ENCODE data around the gene DIPK1C. TPM values are rescaled to one million over a fixed set of nuclear protein-coding genes. Genes with fewer than 3 reads are reported as not detected.
A peak's percentile ranks its signal among the peaks of the same experiment; 100 is the strongest.

DIPK1C gene
- total RNA-seq, 2 experiments from 2014 or later, result not detected

GRCh38 chr18:74493689-74494088 lies 36.6 kb upstream of the DIPK1C start:
- Mint-ChIP-seq H3K4me1 (ENCODE audit: low read depth) (peaks cover 23% of the 10 kb centered on the region), H3K27me3 (no peaks in the 10 kb centered on the region), H3K4me3 (no peak overlapping the region), H3K9me3 (no peaks in the 10 kb centered on the region), H3K36me3 (ENCODE audit: low read depth) (peaks cover 9% of the 10 kb centered on the region), H3K27ac (no peak overlapping the region)
- TF ChIP-seq CTCF (IDR thresholded peaks at IDR 0.05), result peak; percentile 68
- ChIA-PET CTCF (interaction anchor here (0.6 to 11.5 kb wide), 39 partner anchors 9 to 411 kb away, joined by 3 to 198 read pairs (median 4); no protein-coding TSS in a partner anchor), POLR2A (interaction anchor here (1.4 kb wide), 1 partner anchor 94 kb away, joined by 3 read pairs; no protein-coding TSS in a partner anchor)
- DNase-seq (peak; percentile 70), ATAC-seq (peak; percentile 21)
- intact Hi-C loops (cut with micrococcal nuclease), result loop anchor here (1.0 to 10.0 kb wide), 3 partner anchors 101 to 296 kb away; partner anchors contain the start of gene ZNF407

- DNase-seq, result no peak
- no peak for TF ChIP-seq CTCF (IDR thresholded peaks at IDR 0.05)
- no peak for ATAC-seq
- no peaks in the 10 kb centered on the region for H3K27me3 Mint-ChIP-seq
- no peaks in the 10 kb centered on the region for H3K9me3 Mint-ChIP-seq
- CTCF ChIA-PET, result interaction anchor here (1.1 to 11.5 kb wide), 5 partner anchors 16 to 150 kb away, joined by 3 to 198 read pairs (median 11); no protein-coding TSS in a partner anchor
- no peak overlapping the region for H3K27ac Mint-ChIP-seq
- H3K4me1 Mint-ChIP-seq (ENCODE audit: low read depth), result peaks cover 8% of the 10 kb centered on the region
- POLR2A ChIA-PET, result no interaction called here
- H3K36me3 Mint-ChIP-seq (ENCODE audit: low read depth), result peaks cover under 1% of the 10 kb centered on the region
- H3K4me3 Mint-ChIP-seq, result no peak overlapping the region
- intact Hi-C loops (cut with micrococcal nuclease), result loop anchor here (5.0 to 10.0 kb wide), 2 partner anchors 103 to 295 kb away; partner anchors contain the start of gene ZNF407
Observed at GRCh38 chr18:74492259-74492658, 35.2 kb upstream of the DIPK1C start.

GRCh38 chr18:74489676-74490075 lies 32.6 kb upstream of the DIPK1C start:
- CTCF ChIA-PET, result interaction anchor here (11.5 kb wide), 1 partner anchor 138 kb away, joined by 198 read pairs; no protein-coding TSS in a partner anchor
- POLR2A ChIA-PET, result no interaction called here
- no peaks in the 10 kb centered on the region for H3K9me3 Mint-ChIP-seq
- H3K4me1 Mint-ChIP-seq (ENCODE audit: low read depth), result peaks cover 16% of the 10 kb centered on the region
- DNase-seq (no peak), ATAC-seq (no peak)
- H3K27me3 Mint-ChIP-seq, result no peaks in the 10 kb centered on the region
- H3K27ac Mint-ChIP-seq, result no peak overlapping the region
- TF ChIP-seq CTCF (IDR thresholded peaks at IDR 0.05), result no peak
- intact Hi-C loops (cut with micrococcal nuclease), result loop anchor here (5.0 to 10.0 kb wide), 2 partner anchors 105 to 292 kb away; partner anchors contain the start of gene ZNF407
- H3K36me3 Mint-ChIP-seq (ENCODE audit: low read depth), result no peaks in the 10 kb centered on the region
- no peak overlapping the region for H3K4me3 Mint-ChIP-seq

GRCh38 chr18:74488864-74489263 lies 31.8 kb upstream of the DIPK1C start:
- CTCF ChIA-PET, result interaction anchor here (11.5 kb wide), 1 partner anchor 137 kb away, joined by 198 read pairs; no protein-coding TSS in a partner anchor
- Mint-ChIP-seq H3K27ac (no peak overlapping the region), H3K27me3 (no peaks in the 10 kb centered on the region), H3K4me3 (no peak overlapping the region), H3K36me3 (ENCODE audit: low read depth) (no peaks in the 10 kb centered on the region), H3K9me3 (no peaks in the 10 kb centered on the region), H3K4me1 (ENCODE audit: low read depth) (peaks cover 16% of the 10 kb centered on the region)
- DNase-seq (no peak), ATAC-seq (no peak)
- TF ChIP-seq CTCF (IDR thresholded peaks at IDR 0.05), result no peak
- POLR2A ChIA-PET, result no interaction called here
- intact Hi-C loops (cut with micrococcal nuclease), result no loop called here

GRCh38 chr18:74488354-74488753 lies 31.2 kb upstream of the DIPK1C start:
- H3K27ac Mint-ChIP-seq, result no peak overlapping the region
- peaks cover 16% of the 10 kb centered on the region for H3K4me1 Mint-ChIP-seq (ENCODE audit: low read depth)
- ChIA-PET POLR2A (no interaction called here), CTCF (interaction anchor here (11.5 kb wide), 1 partner anchor 137 kb away, joined by 198 read pairs; no protein-coding TSS in a partner anchor)
- H3K4me3 Mint-ChIP-seq, result no peak overlapping the region
- no peaks in the 10 kb centered on the region for H3K9me3 Mint-ChIP-seq
- H3K27me3 Mint-ChIP-seq, result no peaks in the 10 kb centered on the region
- no peak for TF ChIP-seq CTCF (IDR thresholded peaks at IDR 0.05)
- no peak for ATAC-seq
- DNase-seq, result no peak
- H3K36me3 Mint-ChIP-seq (ENCODE audit: low read depth), result no peaks in the 10 kb centered on the region
- intact Hi-C loops (cut with micrococcal nuclease), result no loop called here

Data from activated CD8-positive, alpha-beta T cell treated with anti-CD3 and anti-CD28 coated beads for 36 hours (primary cell).